Endothelial cell of umbilical vein (primary cell): Measurements from ENCODE around the gene KANSL1.

Source experiments
- CTCF ChIP-seq, 2 donors: IDR thresholded peaks; 1 replicate in 1 of 2; 2 replicates in 1 of 2; pipeline ENCODE4 v1.5.1; 2011; ENCODE audit warnings: low read length in 2 of 2, mild to moderate bottlenecking in 2 of 2, moderate library complexity in 2 of 2, control low read depth in 1 of 2, inconsistent platforms in 1 of 2, low read depth in 1 of 2; ENCODE audit not compliant: insufficient read depth in 1 of 2; ENCODE audit errors: extremely low read depth in 1 of 2
- EZH2 ChIP-seq: IDR thresholded peaks from 2 replicates; pipeline ENCODE4 v1.6.1; 2012; ENCODE audit warnings: borderline replicate concordance, low read depth, mild to moderate bottlenecking, moderate library complexity, low read length, inconsistent platforms; ENCODE audit not compliant: severe bottlenecking
- MYC ChIP-seq: IDR thresholded peaks from one replicate; pipeline ENCODE4 v1.6.1; 2011; ENCODE audit warnings: mild to moderate bottlenecking, low read depth, low read length

- TF ChIP-seq MYC (no peak), EZH2 (no peak), CTCF (IDR thresholded peaks at IDR 0.05; ENCODE audit: extremely low read depth in 1 of 2, insufficient read depth in 1 of 2, low read depth in 1 of 2, low read length in 2 of 2) (no peak)
These were observed 33.1 kb downstream of the KANSL1 start for GRCh38 chr17:46160169-46160568.
